GM23338 (cell line): ENCODE results near the gene DST. TPM values are rescaled to one million over a fixed set of nuclear protein-coding genes. Genes with fewer than 3 reads are reported as not detected.

ENCODE experiments used
- ATAC-seq: fragments of 200-7000 bp; cut with Tn5 transposase; 3 replicates; pipeline ENCODE4 v1.9.1; 2020
- DNase-seq: peaks from one replicate; pipeline ENCODE4 v3.0.0-alpha.2; 2015; ENCODE audit warnings: low spot score
- H2AFZ ChIP-seq: fragments of 200-600 bp; sonication (generic); 2 replicates; pipeline ENCODE4 v1.8.0; 2016; ENCODE audit warnings: antibody characterized with exemption, mild to moderate bottlenecking, moderate library complexity
- H3F3A ChIP-seq: fragments of 200-600 bp; sonication (generic); replicated peaks from 2 replicates; pipeline ENCODE4 v1.8.0; 2017; ENCODE audit warnings: antibody characterized with exemption, mixed run types, low read depth
- H3K27ac ChIP-seq: fragments of 200-600 bp; sonication (generic); 2 replicates; pipeline ENCODE4 v1.6.1; 2016; ENCODE audit warnings: low read depth
- H3K27me3 ChIP-seq: fragments of 200-600 bp; sonication (generic); 2 replicates; pipeline ENCODE4 v1.8.0; 2016; ENCODE audit warnings: mild to moderate bottlenecking, mixed run types, moderate library complexity; ENCODE audit not compliant: insufficient read depth
- H3K36me3 ChIP-seq: fragments of 200-600 bp; sonication (generic); 2 replicates; pipeline ENCODE4 v1.8.0; 2016; ENCODE audit warnings: mild to moderate bottlenecking; ENCODE audit not compliant: insufficient read depth
- H3K4me1 ChIP-seq: fragments of 200-600 bp; sonication (generic); 2 replicates; pipeline ENCODE4 v1.8.0; 2016; ENCODE audit warnings: mild to moderate bottlenecking, moderate library complexity; ENCODE audit not compliant: insufficient read depth
- H3K4me2 ChIP-seq: fragments of 200-600 bp; sonication (generic); 2 replicates; pipeline ENCODE4 v1.7.1; 2017; ENCODE audit warnings: mixed run types
- H3K4me3 ChIP-seq: fragments of 200-600 bp; sonication (generic); 2 replicates; pipeline ENCODE4 v1.6.1; 2016; ENCODE audit warnings: mixed run types
- H3K79me2 ChIP-seq: fragments of 200-600 bp; sonication (generic); replicated peaks from 2 replicates; pipeline ENCODE4 v1.8.0; 2017; ENCODE audit warnings: mild to moderate bottlenecking; ENCODE audit not compliant: insufficient read depth
- H3K9me2 ChIP-seq: fragments of 200-600 bp; sonication (generic); 2 replicates; pipeline ENCODE4 v1.8.0; 2017; ENCODE audit not compliant: insufficient read depth
- H4K20me1 ChIP-seq: fragments of 200-600 bp; sonication (generic); replicated peaks from 2 replicates; pipeline ENCODE4 v1.8.0; 2017; ENCODE audit warnings: mild to moderate bottlenecking; ENCODE audit not compliant: insufficient read depth
- H3K27ac Mint-ChIP-seq: 2 replicates; pipeline ENCODE4 v1.8.0; 2020; ENCODE audit warnings: inconsistent platforms, mild to moderate bottlenecking, moderate library complexity, mixed read lengths
- H3K27me3 Mint-ChIP-seq: 3 replicates; pipeline ENCODE4 v1.8.0; 2022; ENCODE audit warnings: low read depth, mild to moderate bottlenecking, moderate library complexity, mixed read lengths, inconsistent platforms; ENCODE audit not compliant: insufficient read depth, poor library complexity
- H3K36me3 Mint-ChIP-seq: 3 replicates; pipeline ENCODE4 v1.8.0; 2021; ENCODE audit warnings: low read depth, mild to moderate bottlenecking, inconsistent platforms, moderate library complexity, mixed read lengths
- H3K4me1 Mint-ChIP-seq: 3 replicates; pipeline ENCODE4 v1.8.0; 2020; ENCODE audit warnings: mild to moderate bottlenecking, inconsistent platforms, mixed read lengths
- H3K4me3 Mint-ChIP-seq: 3 replicates; pipeline ENCODE4 v1.8.0; 2021; ENCODE audit warnings: moderate library complexity, mild to moderate bottlenecking, inconsistent platforms, mixed read lengths
- H3K9me3 Mint-ChIP-seq: 3 replicates; pipeline ENCODE4 v1.8.0; 2020; ENCODE audit warnings: moderate library complexity, mild to moderate bottlenecking, inconsistent platforms, mixed read lengths
- CREB1 ChIP-seq: fragments of 250-450 bp; sonication (Bioruptor Pico); IDR thresholded peaks from 2 replicates; pipeline ENCODE4 v1.5.0; 2020; ENCODE audit warnings: low read depth, mild to moderate bottlenecking, moderate library complexity
- CTCF ChIP-seq, 2 experiments: fragments of 200-600 bp in 1 of 2; sonication (generic) in 1 of 2; conservative IDR thresholded peaks; 2 replicates each; pipeline versions ENCODE4 v1.5.1 to v1.6.1; 2016 to 2017; ENCODE audit warnings: antibody characterized with exemption in 2 of 2, low read depth in 2 of 2, mild to moderate bottlenecking in 2 of 2, moderate library complexity in 1 of 2
- EZH2 ChIP-seq: fragments of 200-600 bp; sonication (generic); IDR thresholded peaks from one replicate; pipeline ENCODE4 v1.8.0; 2017; ENCODE audit warnings: antibody characterized with exemption, mild to moderate bottlenecking, low read depth; ENCODE audit not compliant: unreplicated experiment
- EZH2phosphoT487 ChIP-seq: fragments of 200-600 bp; sonication (generic); IDR thresholded peaks from one replicate; pipeline ENCODE4 v1.8.1; 2018; ENCODE audit warnings: antibody characterized with exemption; ENCODE audit not compliant: unreplicated experiment
- JUNB ChIP-seq: IDR thresholded peaks from one replicate; pipeline ENCODE4 v1.6.1; 2016; ENCODE audit warnings: antibody characterized with exemption; ENCODE audit not compliant: unreplicated experiment
- NANOG ChIP-seq: IDR thresholded peaks from 2 replicates; pipeline ENCODE4 v1.6.1; 2016; ENCODE audit warnings: antibody characterized with exemption, borderline replicate concordance
- POLR2AphosphoS5 ChIP-seq: IDR thresholded peaks from 2 replicates; pipeline ENCODE4 v1.6.1; 2016; ENCODE audit warnings: antibody characterized with exemption, low read depth
- STAT1 ChIP-seq: IDR thresholded peaks from one replicate; pipeline ENCODE4 v1.6.1; 2016; ENCODE audit warnings: antibody characterized with exemption; ENCODE audit not compliant: unreplicated experiment
- ZNF114 ChIP-seq: fragments of 250-450 bp; sonication (Bioruptor Pico); IDR thresholded peaks from 2 replicates; pipeline ENCODE4 v1.5.0; 2020; ENCODE audit warnings: mild to moderate bottlenecking, moderate library complexity
- ZNF331 ChIP-seq: fragments of 250-450 bp; sonication (Bioruptor Pico); IDR thresholded peaks from 2 replicates; pipeline ENCODE4 v1.5.0; 2020; ENCODE audit warnings: low read depth, mild to moderate bottlenecking, moderate library complexity
- ZNF462 ChIP-seq: fragments of 250-450 bp; sonication (Bioruptor Pico); IDR thresholded peaks from 2 replicates; pipeline ENCODE4 v1.5.0; 2020; ENCODE audit warnings: mild to moderate bottlenecking, moderate library complexity
- polyA plus RNA-seq: library from polyadenylated mRNA; unstranded; fragments of >200 nt; fragmentation: Nextera tagmentation; extraction: Ambion mirVana; gene quantifications from 2 replicates; pipeline ENCODE4 v1.2.1, GENCODE V29; 2016
- total RNA-seq: library from RNA; depleted of rRNA; stranded (reverse); fragments of >200 nt; shearing (Covaris generic); gene quantifications from 2 replicates; pipeline ENCODE4 v1.2.3, GENCODE V29; 2014
- TF ChIP-seq, protein P1 (sequence below): IDR thresholded peaks from 2 replicates; pipeline ENCODE4 v1.6.1; 2016; ENCODE audit warnings: antibody characterized with exemption
- TF ChIP-seq, protein P2 (sequence below): IDR thresholded peaks from one replicate; pipeline ENCODE4 v1.6.1; 2018; ENCODE audit warnings: antibody characterized with exemption; ENCODE audit not compliant: unreplicated experiment

The DST gene
- total and polyA plus RNA-seq, 2 experiments from 2014 or later: 88.7 to 188 TPM

DNA sequence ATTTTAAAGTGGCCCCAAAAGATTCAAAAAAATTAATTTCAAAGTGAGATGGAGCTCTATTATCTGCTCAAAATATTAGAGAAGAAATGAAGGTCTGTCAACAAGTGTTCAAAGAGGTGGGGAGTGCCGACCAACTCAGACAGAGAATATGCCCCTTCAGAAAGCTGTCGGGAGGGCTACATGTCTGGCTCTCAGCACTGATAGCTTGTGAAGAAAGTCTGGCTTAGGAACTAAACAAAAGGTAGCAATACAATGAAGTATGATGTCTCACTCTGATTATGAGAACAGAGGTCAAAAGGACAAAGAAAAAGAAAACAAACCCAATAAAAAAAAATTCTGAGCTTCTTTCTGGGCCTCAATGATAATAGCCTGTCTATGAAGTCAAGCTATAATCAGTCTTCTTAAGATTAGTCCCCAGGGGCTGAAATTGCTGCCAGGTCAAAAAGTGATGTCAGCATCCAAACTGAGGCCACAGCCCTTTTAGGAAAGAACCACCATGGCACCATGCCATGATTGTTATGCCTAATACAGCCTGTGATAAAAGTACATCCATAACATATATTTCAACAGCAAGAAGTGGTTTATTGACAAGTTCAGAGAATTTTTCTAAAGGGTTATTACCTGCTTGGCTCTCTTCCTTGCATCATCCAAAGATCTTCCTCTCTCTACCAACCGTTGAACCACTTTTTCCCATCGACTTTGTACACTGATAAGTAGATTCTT is 150.9 kb downstream of the DST start:
- H3K4me2 ChIP-seq: no peak overlapping the region
- no peaks in the 10 kb centered on the region for H3K27me3 Mint-ChIP-seq
- H3K36me3 Mint-ChIP-seq: peaks cover 35% of the 10 kb centered on the region
- no peak overlapping the region for H3K4me3 ChIP-seq
- no peaks in the 10 kb centered on the region for H3K4me1 ChIP-seq
- no peak overlapping the region; the same call in 1 of the 2 replicates for H3K27ac ChIP-seq
- H3K4me3 Mint-ChIP-seq: no peak overlapping the region
- H3K4me1 Mint-ChIP-seq: no peaks in the 10 kb centered on the region
- no peaks in the 10 kb centered on the region for H3K9me3 Mint-ChIP-seq
- ATAC-seq (no peak), DNase-seq (no peak)
- H3F3A ChIP-seq: no peaks in the 10 kb centered on the region
- no peaks in the 10 kb centered on the region for H3K9me2 ChIP-seq
- H3K27ac Mint-ChIP-seq: peak overlapping the region; percentile 55
- H3K36me3 ChIP-seq: peaks cover 7% of the 10 kb centered on the region
- TF ChIP-seq ZNF114 (CRISPR knock-in tag) (no peak), ZNF331 (CRISPR knock-in tag) (no peak), STAT1 (no peak), POLR2AphosphoS5 (no peak), ZNF462 (CRISPR knock-in tag) (no peak), CTCF (conservative IDR thresholded peaks at IDR 0.05; ENCODE audit: low read depth in 2 of 2) (no peak), JUNB (no peak), EZH2phosphoT487 (no peak), NANOG (no peak), CREB1 (CRISPR knock-in tag) (no peak), EZH2 (no peak)
- TF ChIP-seq, protein P1, sequence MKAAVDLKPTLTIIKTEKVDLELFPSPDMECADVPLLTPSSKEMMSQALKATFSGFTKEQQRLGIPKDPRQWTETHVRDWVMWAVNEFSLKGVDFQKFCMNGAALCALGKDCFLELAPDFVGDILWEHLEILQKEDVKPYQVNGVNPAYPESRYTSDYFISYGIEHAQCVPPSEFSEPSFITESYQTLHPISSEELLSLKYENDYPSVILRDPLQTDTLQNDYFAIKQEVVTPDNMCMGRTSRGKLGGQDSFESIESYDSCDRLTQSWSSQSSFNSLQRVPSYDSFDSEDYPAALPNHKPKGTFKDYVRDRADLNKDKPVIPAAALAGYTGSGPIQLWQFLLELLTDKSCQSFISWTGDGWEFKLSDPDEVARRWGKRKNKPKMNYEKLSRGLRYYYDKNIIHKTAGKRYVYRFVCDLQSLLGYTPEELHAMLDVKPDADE: no peak
- TF ChIP-seq, protein P2, sequence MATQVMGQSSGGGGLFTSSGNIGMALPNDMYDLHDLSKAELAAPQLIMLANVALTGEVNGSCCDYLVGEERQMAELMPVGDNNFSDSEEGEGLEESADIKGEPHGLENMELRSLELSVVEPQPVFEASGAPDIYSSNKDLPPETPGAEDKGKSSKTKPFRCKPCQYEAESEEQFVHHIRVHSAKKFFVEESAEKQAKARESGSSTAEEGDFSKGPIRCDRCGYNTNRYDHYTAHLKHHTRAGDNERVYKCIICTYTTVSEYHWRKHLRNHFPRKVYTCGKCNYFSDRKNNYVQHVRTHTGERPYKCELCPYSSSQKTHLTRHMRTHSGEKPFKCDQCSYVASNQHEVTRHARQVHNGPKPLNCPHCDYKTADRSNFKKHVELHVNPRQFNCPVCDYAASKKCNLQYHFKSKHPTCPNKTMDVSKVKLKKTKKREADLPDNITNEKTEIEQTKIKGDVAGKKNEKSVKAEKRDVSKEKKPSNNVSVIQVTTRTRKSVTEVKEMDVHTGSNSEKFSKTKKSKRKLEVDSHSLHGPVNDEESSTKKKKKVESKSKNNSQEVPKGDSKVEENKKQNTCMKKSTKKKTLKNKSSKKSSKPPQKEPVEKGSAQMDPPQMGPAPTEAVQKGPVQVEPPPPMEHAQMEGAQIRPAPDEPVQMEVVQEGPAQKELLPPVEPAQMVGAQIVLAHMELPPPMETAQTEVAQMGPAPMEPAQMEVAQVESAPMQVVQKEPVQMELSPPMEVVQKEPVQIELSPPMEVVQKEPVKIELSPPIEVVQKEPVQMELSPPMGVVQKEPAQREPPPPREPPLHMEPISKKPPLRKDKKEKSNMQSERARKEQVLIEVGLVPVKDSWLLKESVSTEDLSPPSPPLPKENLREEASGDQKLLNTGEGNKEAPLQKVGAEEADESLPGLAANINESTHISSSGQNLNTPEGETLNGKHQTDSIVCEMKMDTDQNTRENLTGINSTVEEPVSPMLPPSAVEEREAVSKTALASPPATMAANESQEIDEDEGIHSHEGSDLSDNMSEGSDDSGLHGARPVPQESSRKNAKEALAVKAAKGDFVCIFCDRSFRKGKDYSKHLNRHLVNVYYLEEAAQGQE: no peak
- no peaks in the 10 kb centered on the region for H3K27me3 ChIP-seq
- no peaks in the 10 kb centered on the region for H3K79me2 ChIP-seq
- no peaks in the 10 kb centered on the region for H4K20me1 ChIP-seq
- H2AFZ ChIP-seq: no peak overlapping the region
